ENCODE data around the gene CHAC1.

- TF ChIP-seq, protein P1, sequence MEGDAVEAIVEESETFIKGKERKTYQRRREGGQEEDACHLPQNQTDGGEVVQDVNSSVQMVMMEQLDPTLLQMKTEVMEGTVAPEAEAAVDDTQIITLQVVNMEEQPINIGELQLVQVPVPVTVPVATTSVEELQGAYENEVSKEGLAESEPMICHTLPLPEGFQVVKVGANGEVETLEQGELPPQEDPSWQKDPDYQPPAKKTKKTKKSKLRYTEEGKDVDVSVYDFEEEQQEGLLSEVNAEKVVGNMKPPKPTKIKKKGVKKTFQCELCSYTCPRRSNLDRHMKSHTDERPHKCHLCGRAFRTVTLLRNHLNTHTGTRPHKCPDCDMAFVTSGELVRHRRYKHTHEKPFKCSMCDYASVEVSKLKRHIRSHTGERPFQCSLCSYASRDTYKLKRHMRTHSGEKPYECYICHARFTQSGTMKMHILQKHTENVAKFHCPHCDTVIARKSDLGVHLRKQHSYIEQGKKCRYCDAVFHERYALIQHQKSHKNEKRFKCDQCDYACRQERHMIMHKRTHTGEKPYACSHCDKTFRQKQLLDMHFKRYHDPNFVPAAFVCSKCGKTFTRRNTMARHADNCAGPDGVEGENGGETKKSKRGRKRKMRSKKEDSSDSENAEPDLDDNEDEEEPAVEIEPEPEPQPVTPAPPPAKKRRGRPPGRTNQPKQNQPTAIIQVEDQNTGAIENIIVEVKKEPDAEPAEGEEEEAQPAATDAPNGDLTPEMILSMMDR (conservative IDR thresholded peaks at IDR 0.05) = no peak
- TF ChIP-seq EZH2 (IDR thresholded peaks at IDR 0.05; ENCODE audit: low read depth) = no peak
These were observed 35.0 kb upstream of the CHAC1 start for GRCh38 chr15:40918146-40918798.

Data from PC-9 (cell line).